Fibroblast of skin of scalp (primary cell): Measurements from ENCODE around the gene KY.

Source experiments
- DNase-seq: peaks from one replicate; pipeline ENCODE4 v3.0.0-alpha.2; 2013

KY gene

GRCh38 chr3:134672571-134672970 is 21.7 kb upstream of the KY start:
- DNase-seq, result no peak

- DNase-seq, result no peak
Observed at GRCh38 chr3:134667956-134668355, 17.1 kb upstream of the KY start.

GRCh38 chr3:134667406-134667805 is 16.6 kb upstream of the KY start:
- DNase-seq, result no peak

GRCh38 chr3:134666885-134667284 is 16.1 kb upstream of the KY start:
- DNase-seq, result no peak

- peak; percentile 43 for DNase-seq
Observed at GRCh38 chr3:134666466-134666865, 15.6 kb upstream of the KY start.

GRCh38 chr3:134666052-134666451 is 15.2 kb upstream of the KY start:
- no peak for DNase-seq

GRCh38 chr3:134665243-134665642 is 14.4 kb upstream of the KY start:
- DNase-seq, result no peak

- DNase-seq, result peak; percentile 60
Observed at GRCh38 chr3:134663721-134664456, 13.1 kb upstream of the KY start.

- DNase-seq, result no peak
Observed at GRCh38 chr3:134660046-134660441, 9.2 kb upstream of the KY start.

GRCh38 chr3:134659391-134660045 is 8.7 kb upstream of the KY start:
- no peak for DNase-seq

- no peak for DNase-seq
Observed at GRCh38 chr3:134658555-134658954, 7.7 kb upstream of the KY start.

- no peak for DNase-seq
Observed at GRCh38 chr3:134656211-134656800, 5.5 kb upstream of the KY start.

GRCh38 chr3:134655706-134656105 is 4.9 kb upstream of the KY start:
- DNase-seq, result no peak

GRCh38 chr3:134654031-134654430 is 3.2 kb upstream of the KY start:
- DNase-seq, result no peak

GRCh38 chr3:134652886-134653630 is 2.2 kb upstream of the KY start:
- no peak for DNase-seq

GRCh38 chr3:134652409-134652831 is 1.6 kb upstream of the KY start:
- peak; percentile 90 for DNase-seq

GRCh38 chr3:134651347-134652041 is 672 bp upstream of the KY start:
- DNase-seq, result peak; percentile 46

- DNase-seq, result no peak
Observed at GRCh38 chr3:134649106-134649705, 1.6 kb downstream of the KY start.

GRCh38 chr3:134647902-134648760 is 2.7 kb downstream of the KY start:
- DNase-seq, result no peak

- DNase-seq, result no peak
Observed at GRCh38 chr3:134646086-134646485, 4.7 kb downstream of the KY start.

GRCh38 chr3:134645515-134645914 is 5.3 kb downstream of the KY start:
- DNase-seq, result no peak
